ENCODE results near the gene SYTL2. TPM values are rescaled to one million over a fixed set of nuclear protein-coding genes. Genes with fewer than 3 reads are reported as not detected.
A peak's percentile ranks its signal among the peaks of the same experiment; 100 is the strongest.

Gene SYTL2
- total and polyA plus RNA-seq, 10 donors: 2.7 to 176 (median 26.5) TPM

- no peak for TF ChIP-seq POLR2A (IDR thresholded peaks at IDR 0.05)
- TF ChIP-seq CTCF (IDR thresholded peaks at IDR 0.05 in 8 of 11, conservative IDR thresholded peaks at IDR 0.05 in 3 of 11): no peak
- no peak for TF ChIP-seq POLR2AphosphoS5 (IDR thresholded peaks at IDR 0.05)
- H3K4me3 ChIP-seq: no peak overlapping the region
- no peak for DNase-seq
- no peaks in the 10 kb centered on the region for H3K27me3 ChIP-seq (replicated peaks in 1 of 7)
- no peak overlapping the region for H3K27ac ChIP-seq
- no peaks in the 10 kb centered on the region for H3K36me3 ChIP-seq
- WGBS, 5 donors: 92 to 95% (median 94%) methylated on average over 1 of the region's 1 CpG
- H3K9me3 ChIP-seq: no peaks in the 10 kb centered on the region
- H3K4me1 ChIP-seq: peaks cover 3 to 17% (median 11%) of the 10 kb centered on the region in 6 donors
- intact Hi-C loops (cut with DNase I; ENCODE audit: low total_unique reads): no loop called here
Measured at GRCh38 chr11:85668157-85668556, 142.8 kb downstream of the SYTL2 start.

- Histone ChIP-seq H3K27ac (no peak overlapping the region), H3K4me3 (no peak overlapping the region), H3K36me3 (peaks cover 0 to 11% (median 0%) of the 10 kb centered on the region in 6 donors), H3K9me3 (no peaks in the 10 kb centered on the region), H3K27me3 (replicated peaks in 1 of 7) (no peaks in the 10 kb centered on the region), H3K4me1 (peaks cover 12 to 32% (median 26%) of the 10 kb centered on the region in 6 donors)
- intact Hi-C loops (cut with DNase I; ENCODE audit: low total_unique reads): no loop called here
- 89 to 95% (median 93%) methylated on average over 3 of the region's 3 CpGs for WGBS, 5 donors
- no peak for DNase-seq
- TF ChIP-seq POLR2A (IDR thresholded peaks at IDR 0.05): no peak
- no peak for TF ChIP-seq CTCF (IDR thresholded peaks at IDR 0.05 in 8 of 11, conservative IDR thresholded peaks at IDR 0.05 in 3 of 11)
- no peak for TF ChIP-seq POLR2AphosphoS5 (IDR thresholded peaks at IDR 0.05)
Measured at GRCh38 chr11:85666687-85667086, 144.3 kb downstream of the SYTL2 start.

GRCh38 chr11:85665733-85666132 is 145.2 kb downstream of the SYTL2 start:
- no peaks in the 10 kb centered on the region for H3K9me3 ChIP-seq
- WGBS, 5 donors: 61 to 79% (median 65%) methylated on average over 5 of the region's 5 CpGs
- no peak for TF ChIP-seq POLR2A (IDR thresholded peaks at IDR 0.05)
- TF ChIP-seq POLR2AphosphoS5 (IDR thresholded peaks at IDR 0.05): no peak
- no peak for TF ChIP-seq CTCF (IDR thresholded peaks at IDR 0.05 in 8 of 11, conservative IDR thresholded peaks at IDR 0.05 in 3 of 11)
- peak overlapping the region in 2 of 8 donors; percentile 89 to 90 for H3K4me3 ChIP-seq
- no peak for DNase-seq
- peak overlapping the region in 7 of 8 donors; percentile 98 to 99 (median 98) for H3K27ac ChIP-seq
- no peaks in the 10 kb centered on the region for H3K27me3 ChIP-seq (replicated peaks in 1 of 7)
- peaks cover 0 to 17% (median 0%) of the 10 kb centered on the region in 6 donors for H3K36me3 ChIP-seq
- peaks cover 21 to 41% (median 36%) of the 10 kb centered on the region in 6 donors for H3K4me1 ChIP-seq
- intact Hi-C loops (cut with DNase I; ENCODE audit: low total_unique reads): no loop called here

GRCh38 chr11:85664615-85665481 is 146.1 kb downstream of the SYTL2 start, which contains the start of gene CREBZF:
Gene CREBZF, minus strand, starts transcription at chr11:85665129. Its CDS starts 254 bp downstream, at chr11:85664875.
- H3K27ac ChIP-seq: peak within 1 kb of the TSS; percentile 98 to 99 (median 98)
- peak within 1 kb of the TSS; percentile 74 to 94 (median 86) for H3K4me3 ChIP-seq
- peaks cover 0 to 26% (median 3%) of the 10 kb centered on the region in 6 donors for H3K36me3 ChIP-seq
- peak; percentile 97 for DNase-seq
- intact Hi-C loops (cut with DNase I; ENCODE audit: low total_unique reads): no loop called here
- H3K9me3 ChIP-seq: no peaks in the 10 kb centered on the region
- H3K27me3 ChIP-seq (replicated peaks in 1 of 7): no peaks in the 10 kb centered on the region
- peaks cover 30 to 50% (median 44%) of the 10 kb centered on the region in 6 donors for H3K4me1 ChIP-seq
- peak in 5 of 11 experiments; percentile 27 to 50 (median 38) for TF ChIP-seq CTCF (IDR thresholded peaks at IDR 0.05 in 8 of 11, conservative IDR thresholded peaks at IDR 0.05 in 3 of 11)
- peak in 2 of 3 donors; percentile 78 to 92 for TF ChIP-seq POLR2A (IDR thresholded peaks at IDR 0.05)
- TF ChIP-seq POLR2AphosphoS5 (IDR thresholded peaks at IDR 0.05): peak; percentile 98 to 99 (median 98)
- WGBS, 5 donors: 0 to 1% (median 1%) methylated on average over 18 to 67 of the region's 67 CpGs
